ENCODE results near the gene C17orf75. TPM values are rescaled to one million over a fixed set of nuclear protein-coding genes. Genes with fewer than 3 reads are reported as not detected.

The C17orf75 gene
- total and polyA plus RNA-seq, 2 donors (not counting 1 experiment from before 2014, with no cell fraction given), result 16.4 to 30.2 TPM

DNA sequence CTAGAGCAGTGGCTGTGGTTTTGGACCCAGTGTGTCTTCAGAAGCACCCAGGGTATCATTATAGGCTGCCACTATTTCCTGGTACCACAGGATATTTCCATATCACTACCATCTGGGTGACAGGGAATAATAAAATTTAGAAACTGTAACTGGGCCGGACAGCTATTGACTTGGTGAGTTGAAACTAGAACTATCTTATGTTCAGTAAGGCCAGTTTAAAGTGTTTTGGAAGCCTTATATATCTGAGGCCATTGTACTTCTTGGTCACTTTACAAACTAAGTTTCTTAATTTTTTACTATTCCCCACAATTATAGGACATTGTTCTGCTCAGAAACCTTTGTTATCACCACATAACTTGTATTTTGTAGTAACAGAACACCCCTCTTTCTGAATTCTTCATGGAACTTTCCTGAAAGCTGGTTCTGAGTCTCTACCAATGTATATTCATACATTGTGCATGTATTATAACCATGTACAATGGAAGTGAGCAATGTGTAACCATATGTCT, 42.0 kb upstream of the C17orf75 start:
- TF ChIP-seq CTCF (conservative IDR thresholded peaks at IDR 0.05 in 1 of 2, IDR thresholded peaks at IDR 0.05 in 1 of 2; ENCODE audit: low read depth in 1 of 2, low read length in 2 of 2) (no peak), EZH2 (IDR thresholded peaks at IDR 0.05; ENCODE audit: low read length, missing control alignments) (no peak)
- H4K20me1 ChIP-seq (ENCODE audit: control insufficient read depth, extremely low read depth, insufficient read depth, low read length), result no peaks in the 10 kb centered on the region
- DNase-seq (ENCODE audit: low read depth in 2 of 2), result no peak

DNA sequence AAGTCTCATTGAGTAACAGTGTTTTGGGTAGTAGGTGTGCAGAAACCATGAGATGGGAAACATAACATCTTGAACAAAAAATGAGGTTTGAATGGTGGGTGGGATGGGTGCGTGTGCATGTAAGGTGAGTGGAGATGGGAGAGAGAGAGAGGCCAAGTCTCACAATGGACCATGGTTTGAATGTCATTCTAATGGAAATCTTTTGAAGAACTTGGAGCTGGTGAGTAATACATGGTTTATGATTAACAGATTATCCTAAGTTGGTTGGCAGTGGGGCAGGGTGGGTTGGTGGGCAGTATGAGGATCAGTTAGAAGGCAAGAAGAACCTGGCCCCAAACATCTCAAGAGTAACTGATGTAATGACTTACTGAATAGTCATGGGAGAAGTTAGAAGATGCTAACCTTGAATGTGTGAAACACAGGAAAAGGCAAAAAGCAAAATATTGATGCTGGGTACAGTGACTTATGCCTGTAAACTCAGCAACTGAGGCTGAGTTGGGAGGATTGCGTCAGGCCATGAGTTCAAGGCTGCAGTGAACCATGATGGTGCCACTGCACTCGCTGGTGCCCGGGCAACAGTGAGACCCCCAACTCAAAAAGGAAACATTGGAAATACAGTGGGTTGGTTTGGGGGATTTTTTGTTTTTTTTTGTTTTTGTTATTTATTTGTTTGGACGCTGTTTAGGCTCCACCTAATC, 40.7 kb upstream of the C17orf75 start:
- Histone ChIP-seq H2AFZ (ENCODE audit: low read length) (no peak overlapping the region), H3K79me2 (ENCODE audit: control insufficient read depth, insufficient read depth, low read length) (no peaks in the 10 kb centered on the region), H3K9me3 (ENCODE audit: control insufficient read depth, insufficient read depth, low read depth, low read length) (no peaks in the 10 kb centered on the region), H3K4me2 (ENCODE audit: extremely low read depth, insufficient read depth, low read length) (no peak overlapping the region), H3K4me3 (replicated peaks in 1 of 4; ENCODE audit: control extremely low read depth in 1 of 4, insufficient read depth in 1 of 4, low read depth in 3 of 4, low read length in 4 of 4) (no peak overlapping the region), H3K36me3 (ENCODE audit: control insufficient read depth, insufficient read depth, low read length) (peaks cover 8% of the 10 kb centered on the region), H4K20me1 (ENCODE audit: control insufficient read depth, extremely low read depth, insufficient read depth, low read length) (no peaks in the 10 kb centered on the region), H3K9ac (ENCODE audit: insufficient read depth, low read length) (no peak overlapping the region), H3K4me1 (ENCODE audit: control insufficient read depth, extremely low read depth, insufficient read depth, low read length) (no peaks in the 10 kb centered on the region), H3K27me3 (ENCODE audit: control insufficient read depth, insufficient read depth, low read length) (no peaks in the 10 kb centered on the region), H3K27ac (ENCODE audit: insufficient read depth, low read length) (no peak overlapping the region)
- TF ChIP-seq CTCF (conservative IDR thresholded peaks at IDR 0.05 in 1 of 2, IDR thresholded peaks at IDR 0.05 in 1 of 2; ENCODE audit: low read depth in 1 of 2, low read length in 2 of 2), result no peak
- TF ChIP-seq EZH2 (IDR thresholded peaks at IDR 0.05; ENCODE audit: low read length, missing control alignments), result no peak
- no peak for DNase-seq (ENCODE audit: low read depth in 2 of 2)

More for the DNA sequence above, 42.0 kb upstream of the C17orf75 start:
- H3K36me3 ChIP-seq (ENCODE audit: control insufficient read depth, insufficient read depth, low read length), result peaks cover 8% of the 10 kb centered on the region
- no peaks in the 10 kb centered on the region for H3K9me3 ChIP-seq (ENCODE audit: control insufficient read depth, insufficient read depth, low read depth, low read length)
- no peak overlapping the region for H3K9ac ChIP-seq (ENCODE audit: insufficient read depth, low read length)
- H3K4me1 ChIP-seq (ENCODE audit: control insufficient read depth, extremely low read depth, insufficient read depth, low read length), result no peaks in the 10 kb centered on the region
- no peak overlapping the region for H2AFZ ChIP-seq (ENCODE audit: low read length)
- no peak overlapping the region for H3K4me3 ChIP-seq (replicated peaks in 1 of 4; ENCODE audit: control extremely low read depth in 1 of 4, insufficient read depth in 1 of 4, low read depth in 3 of 4, low read length in 4 of 4)
- H3K4me2 ChIP-seq (ENCODE audit: extremely low read depth, insufficient read depth, low read length), result no peak overlapping the region
- H3K79me2 ChIP-seq (ENCODE audit: control insufficient read depth, insufficient read depth, low read length), result no peaks in the 10 kb centered on the region
- no peaks in the 10 kb centered on the region for H3K27me3 ChIP-seq (ENCODE audit: control insufficient read depth, insufficient read depth, low read length)
- no peak overlapping the region for H3K27ac ChIP-seq (ENCODE audit: insufficient read depth, low read length)

DNA sequence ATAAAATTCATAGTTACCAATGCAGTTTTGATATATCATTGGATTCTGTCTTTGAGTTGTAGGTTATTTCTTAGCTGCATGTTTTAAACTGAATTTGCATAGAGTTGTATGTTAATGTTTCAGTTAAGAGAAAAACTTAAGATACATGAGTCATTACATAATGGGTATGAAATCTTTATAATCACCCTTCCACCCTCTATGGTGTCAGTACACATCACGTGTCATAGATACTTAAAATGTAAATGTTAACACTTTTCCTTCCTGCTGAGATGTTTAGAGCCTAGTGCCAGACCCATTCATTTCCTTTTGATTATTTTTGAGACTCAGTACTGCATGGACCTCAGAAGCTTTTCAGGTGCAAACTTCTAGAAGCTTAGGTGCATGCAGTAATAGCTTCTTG, 28.5 kb upstream of the C17orf75 start:
- no peak overlapping the region for H3K9ac ChIP-seq (ENCODE audit: insufficient read depth, low read length)
- H3K27me3 ChIP-seq (ENCODE audit: control insufficient read depth, insufficient read depth, low read length), result no peaks in the 10 kb centered on the region
- no peak overlapping the region for H3K4me2 ChIP-seq (ENCODE audit: extremely low read depth, insufficient read depth, low read length)
- DNase-seq (ENCODE audit: low read depth in 2 of 2), result no peak
- H3K9me3 ChIP-seq (ENCODE audit: control insufficient read depth, insufficient read depth, low read depth, low read length), result no peaks in the 10 kb centered on the region
- no peak overlapping the region for H2AFZ ChIP-seq (ENCODE audit: low read length)
- TF ChIP-seq CTCF (conservative IDR thresholded peaks at IDR 0.05 in 1 of 2, IDR thresholded peaks at IDR 0.05 in 1 of 2; ENCODE audit: low read depth in 1 of 2, low read length in 2 of 2), result no peak
- TF ChIP-seq EZH2 (IDR thresholded peaks at IDR 0.05; ENCODE audit: low read length, missing control alignments), result no peak
- H3K4me1 ChIP-seq (ENCODE audit: control insufficient read depth, extremely low read depth, insufficient read depth, low read length), result no peaks in the 10 kb centered on the region
- peaks cover 35% of the 10 kb centered on the region for H3K79me2 ChIP-seq (ENCODE audit: control insufficient read depth, insufficient read depth, low read length)
- peaks cover 19% of the 10 kb centered on the region for H3K36me3 ChIP-seq (ENCODE audit: control insufficient read depth, insufficient read depth, low read length)
- H3K4me3 ChIP-seq (replicated peaks in 1 of 4; ENCODE audit: control extremely low read depth in 1 of 4, insufficient read depth in 1 of 4, low read depth in 3 of 4, low read length in 4 of 4), result no peak overlapping the region
- no peak overlapping the region for H3K27ac ChIP-seq (ENCODE audit: insufficient read depth, low read length)
- no peaks in the 10 kb centered on the region for H4K20me1 ChIP-seq (ENCODE audit: control insufficient read depth, extremely low read depth, insufficient read depth, low read length)

Measured in fibroblast of lung (primary cell).